AG09309 (cell line): ENCODE results near the gene TTC39B.

ENCODE experiments used
- DNase-seq: peaks from one replicate; pipeline ENCODE4 v3.0.0-alpha.2; 2010; ENCODE audit warnings: low read depth
- H3K4me3 ChIP-seq: 2 replicates; pipeline ENCODE4 v1.5.1; 2011; ENCODE audit warnings: mild to moderate bottlenecking, low read depth, low read length, moderate library complexity; ENCODE audit not compliant: control insufficient read depth
- TF ChIP-seq, protein P1 (sequence below): IDR thresholded peaks from 2 replicates; pipeline ENCODE4 v1.5.1; 2011; ENCODE audit warnings: mild to moderate bottlenecking, low read depth, low read length, inconsistent platforms; ENCODE audit not compliant: insufficient read depth, control insufficient read depth; ENCODE audit errors: missing control alignments

The TTC39B gene

GRCh38 chr9:15178631-15179030 is 128.4 kb downstream of the TTC39B start:
- TF ChIP-seq, protein P1, sequence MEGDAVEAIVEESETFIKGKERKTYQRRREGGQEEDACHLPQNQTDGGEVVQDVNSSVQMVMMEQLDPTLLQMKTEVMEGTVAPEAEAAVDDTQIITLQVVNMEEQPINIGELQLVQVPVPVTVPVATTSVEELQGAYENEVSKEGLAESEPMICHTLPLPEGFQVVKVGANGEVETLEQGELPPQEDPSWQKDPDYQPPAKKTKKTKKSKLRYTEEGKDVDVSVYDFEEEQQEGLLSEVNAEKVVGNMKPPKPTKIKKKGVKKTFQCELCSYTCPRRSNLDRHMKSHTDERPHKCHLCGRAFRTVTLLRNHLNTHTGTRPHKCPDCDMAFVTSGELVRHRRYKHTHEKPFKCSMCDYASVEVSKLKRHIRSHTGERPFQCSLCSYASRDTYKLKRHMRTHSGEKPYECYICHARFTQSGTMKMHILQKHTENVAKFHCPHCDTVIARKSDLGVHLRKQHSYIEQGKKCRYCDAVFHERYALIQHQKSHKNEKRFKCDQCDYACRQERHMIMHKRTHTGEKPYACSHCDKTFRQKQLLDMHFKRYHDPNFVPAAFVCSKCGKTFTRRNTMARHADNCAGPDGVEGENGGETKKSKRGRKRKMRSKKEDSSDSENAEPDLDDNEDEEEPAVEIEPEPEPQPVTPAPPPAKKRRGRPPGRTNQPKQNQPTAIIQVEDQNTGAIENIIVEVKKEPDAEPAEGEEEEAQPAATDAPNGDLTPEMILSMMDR = no peak
- H3K4me3 ChIP-seq = no peak overlapping the region
- no peak for DNase-seq

DNA sequence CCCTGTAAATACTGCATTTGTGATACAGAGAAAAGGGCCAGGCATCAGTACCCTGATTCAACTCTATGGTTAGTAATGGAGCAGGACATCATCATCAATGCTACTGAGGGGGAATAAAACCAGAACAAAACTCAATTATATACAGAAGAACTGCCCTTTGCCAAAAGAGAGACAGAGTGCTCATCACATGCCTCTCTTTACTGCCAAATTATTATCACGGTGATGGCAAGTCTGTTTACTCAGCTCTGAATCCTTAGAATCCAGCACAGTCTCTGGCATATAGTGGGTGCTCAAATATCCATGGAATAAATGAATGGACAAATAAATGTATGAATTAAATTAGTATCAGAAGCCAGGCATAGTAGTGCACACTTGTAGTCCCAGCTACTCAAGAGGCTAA is 130.2 kb downstream of the TTC39B start:
- TF ChIP-seq, protein P1 = no peak
- no peak overlapping the region for H3K4me3 ChIP-seq
- DNase-seq = no peak

- H3K4me3 ChIP-seq = no peak overlapping the region
- TF ChIP-seq, protein P1 = no peak
- DNase-seq = no peak
Observed at GRCh38 chr9:15163931-15164330, 143.1 kb downstream of the TTC39B start.

- no peak for DNase-seq
- no peak overlapping the region for H3K4me3 ChIP-seq
- TF ChIP-seq, protein P1 = no peak
Observed at GRCh38 chr9:15161753-15162152, 145.3 kb downstream of the TTC39B start.

- H3K4me3 ChIP-seq = no peak overlapping the region
- peak; percentile 3 for DNase-seq
- TF ChIP-seq, protein P1 = no peak
Observed at GRCh38 chr9:15160673-15161072, 146.3 kb downstream of the TTC39B start.

DNA sequence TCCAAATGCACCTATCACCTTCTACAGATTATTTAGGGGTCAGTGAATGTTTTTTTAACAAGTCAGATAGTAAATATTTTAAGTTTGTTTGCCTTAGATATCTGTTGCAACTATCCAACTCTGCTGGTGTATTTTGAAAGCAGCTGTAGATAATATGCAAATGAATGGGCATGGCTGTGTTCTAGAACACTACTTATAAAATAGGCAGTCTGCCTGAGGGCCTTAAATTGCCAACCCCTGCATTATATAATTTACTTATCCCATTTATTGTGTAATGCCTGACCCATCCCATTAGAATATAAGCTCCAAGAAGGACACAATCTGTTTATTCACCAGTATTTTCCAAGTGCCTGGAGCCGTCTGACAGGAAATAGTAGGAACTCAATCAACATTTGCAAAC is 149.0 kb downstream of the TTC39B start:
- TF ChIP-seq, protein P1 = no peak
- H3K4me3 ChIP-seq = no peak overlapping the region
- DNase-seq = no peak

DNA sequence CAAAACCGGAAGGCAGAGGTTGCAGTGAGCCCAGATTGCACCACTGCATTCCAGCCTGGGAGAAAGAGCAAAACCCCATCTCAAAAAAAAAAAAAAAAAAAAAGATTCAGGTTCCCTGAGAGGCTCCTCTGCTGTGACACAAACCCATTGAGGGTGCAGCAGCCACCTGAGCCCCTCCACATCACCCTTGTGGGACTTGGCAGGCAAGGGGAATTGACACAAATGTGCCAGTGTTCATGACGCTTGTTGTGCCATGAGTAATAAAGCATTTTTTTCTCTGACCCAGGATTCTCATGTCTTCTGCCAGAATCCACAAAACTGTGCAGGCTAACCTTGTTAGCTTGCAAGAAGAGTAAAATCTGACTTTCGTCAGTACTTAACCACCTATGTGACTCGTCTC is 149.6 kb downstream of the TTC39B start:
- no peak overlapping the region for H3K4me3 ChIP-seq
- TF ChIP-seq, protein P1 = no peak
- no peak for DNase-seq
